Heart left ventricle (tissue), 13 donors: ENCODE measurements around the gene GBGT1.

Source experiments
- POLR2A ChIP-seq, 2 donors: fragments of 450-650 bp; IDR thresholded peaks; one replicate each; pipeline ENCODE4 v1.6.1; 2017; ENCODE audit warnings: antibody characterized with exemption in 2 of 2, mild to moderate bottlenecking in 2 of 2, moderate library complexity in 2 of 2
- TF ChIP-seq, protein P1 (sequence below), 12 donors: fragments of 200-600 bp; sonication (generic) in 4 of 12; IDR thresholded peaks; one replicate each; pipeline versions ENCODE4 v1.5.0 to v1.8.0; 2018 to 2022; ENCODE audit warnings: antibody characterized with exemption in 12 of 12, mild to moderate bottlenecking in 5 of 12
- donor health status: ischemic (EF 13 %, LVEDD 7.1; RV severe dilation, severe dysfunction).
- donor health status: DM: no; HTN: yes; CAD: no.
- donor health status: DM: no; HTN: no; CAD: no.
- donor health status: ischemic (EF 25% LVEDD 6.9; RV normal size, moderate dysfunction).
- donor health status: ischemic (EF 25% LVEDD 5.7; RV mildly dilated, moderate dysfunction).
- donor health status: ischemic (EF 35%, LVEDD 5.7; RV mildly dilated, moderate dysfunction).
- donor health status: nonischemic (EF 11% LVEDD 7.7; RV severe dilation, severe dysfunction).
- donor health status: DM: yes; HTN: yes; CAD: no.
- donor health status: PGD.
- donor health status: ischemic (EF 29% LVEDD 5.4; RV normal size, mild dysfunction).
- donor health status: nonischemic (EF 23%, LVEDD 6.1; RV moderate dilation, normal function).

DNA sequence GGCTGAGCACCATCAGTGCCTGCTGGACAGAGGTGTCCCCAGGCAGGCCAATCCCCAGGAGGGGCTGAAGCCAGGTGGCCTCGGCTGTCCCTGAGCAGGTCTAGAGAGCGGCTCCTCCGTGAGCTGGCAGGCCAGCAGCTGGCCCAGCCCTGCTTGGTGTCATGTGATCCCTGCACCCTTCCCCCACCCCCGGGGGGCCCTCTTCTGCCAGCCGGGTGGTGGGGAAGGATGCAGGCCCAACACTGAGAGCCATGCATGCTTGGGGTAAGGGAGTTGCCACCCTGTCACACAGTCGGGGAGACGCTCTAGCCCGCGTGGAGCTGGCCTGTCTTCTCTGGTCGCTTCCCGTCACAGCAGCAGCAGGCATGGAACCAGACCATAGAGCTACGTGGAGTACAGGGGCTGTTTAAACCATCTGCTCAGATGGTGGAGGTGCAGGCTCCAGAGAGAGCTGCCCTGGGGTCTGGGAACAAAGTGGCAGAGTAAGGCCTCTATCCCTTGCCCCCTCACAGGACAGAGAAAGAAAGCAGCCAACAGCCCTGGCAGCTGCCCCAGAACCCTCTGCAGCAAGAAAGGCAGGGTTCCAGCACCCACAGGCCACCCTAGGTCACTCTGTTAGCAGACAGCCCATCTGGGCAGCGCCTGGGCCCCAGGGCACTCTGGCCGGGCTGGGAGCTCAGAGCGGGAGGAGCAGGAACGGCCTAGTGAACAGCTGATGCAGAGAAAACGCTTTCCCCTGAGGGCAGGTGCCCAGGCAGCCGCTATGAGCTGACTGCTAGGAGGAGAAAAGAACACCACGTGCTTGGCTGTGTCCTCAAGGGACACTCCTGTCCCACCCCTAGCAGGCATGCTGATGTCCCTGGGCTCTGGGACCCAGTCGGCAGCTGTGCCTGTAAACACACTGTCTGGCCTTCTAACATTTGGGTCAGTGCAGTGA lies 49.5 kb downstream of the GBGT1 start:
- TF ChIP-seq, protein P1, sequence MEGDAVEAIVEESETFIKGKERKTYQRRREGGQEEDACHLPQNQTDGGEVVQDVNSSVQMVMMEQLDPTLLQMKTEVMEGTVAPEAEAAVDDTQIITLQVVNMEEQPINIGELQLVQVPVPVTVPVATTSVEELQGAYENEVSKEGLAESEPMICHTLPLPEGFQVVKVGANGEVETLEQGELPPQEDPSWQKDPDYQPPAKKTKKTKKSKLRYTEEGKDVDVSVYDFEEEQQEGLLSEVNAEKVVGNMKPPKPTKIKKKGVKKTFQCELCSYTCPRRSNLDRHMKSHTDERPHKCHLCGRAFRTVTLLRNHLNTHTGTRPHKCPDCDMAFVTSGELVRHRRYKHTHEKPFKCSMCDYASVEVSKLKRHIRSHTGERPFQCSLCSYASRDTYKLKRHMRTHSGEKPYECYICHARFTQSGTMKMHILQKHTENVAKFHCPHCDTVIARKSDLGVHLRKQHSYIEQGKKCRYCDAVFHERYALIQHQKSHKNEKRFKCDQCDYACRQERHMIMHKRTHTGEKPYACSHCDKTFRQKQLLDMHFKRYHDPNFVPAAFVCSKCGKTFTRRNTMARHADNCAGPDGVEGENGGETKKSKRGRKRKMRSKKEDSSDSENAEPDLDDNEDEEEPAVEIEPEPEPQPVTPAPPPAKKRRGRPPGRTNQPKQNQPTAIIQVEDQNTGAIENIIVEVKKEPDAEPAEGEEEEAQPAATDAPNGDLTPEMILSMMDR (IDR thresholded peaks at IDR 0.05), result no peak
- no peak for TF ChIP-seq POLR2A (IDR thresholded peaks at IDR 0.05)
